PC-3 (cell line): Measurements from ENCODE around the gene MLPH. TPM values are rescaled to one million over a fixed set of nuclear protein-coding genes. Genes with fewer than 3 reads are reported as not detected.

Experiments
- ATAC-seq: fragments of 200-7000 bp; cut with Tn5 transposase; 2 replicates; pipeline ENCODE4 v1.9.1; 2020; ENCODE audit warnings: mild to moderate bottlenecking, moderate library complexity
- BruUV-seq: library from RNA; stranded (reverse); fragments of 400-500 nt; replicated peaks from 2 replicates; lab custom pipeline; 2021; lab: Mats Ljungman, UMichigan
- CTCF ChIA-PET: fragments of 300-600 bp; sonication (Branson Sonifier 250); formaldehyde crosslinking; loops from one replicate; lab custom pipeline; 2022; ENCODE audit warnings: antibody characterized with exemption; lab: Charles Lee
- POLR2A ChIA-PET: fragments of 300-600 bp; sonication (Branson Sonifier 250); formaldehyde crosslinking; loops from one replicate; lab custom pipeline; 2022; ENCODE audit warnings: antibody characterized with exemption; ENCODE audit not compliant: unreplicated experiment; lab: Charles Lee
- DNase-seq: peaks from one replicate; pipeline ENCODE4 v3.0.0-alpha.2; 2015
- H2AFZ ChIP-seq: fragments of 300-600 bp; sonication (generic); 2 replicates; pipeline ENCODE4 v1.6.0; 2016; ENCODE audit warnings: antibody characterized with exemption, low read length
- H3F3A ChIP-seq: fragments of 300-600 bp; sonication (generic); one replicate; pipeline ENCODE4 v1.6.0; 2017; ENCODE audit warnings: antibody characterized with exemption, low read length, control low read depth, mild to moderate bottlenecking; ENCODE audit not compliant: unreplicated experiment
- H3K27ac ChIP-seq: fragments of 300-600 bp; sonication (generic); 2 replicates; pipeline ENCODE4 v1.5.1; 2016; ENCODE audit warnings: mild to moderate bottlenecking, low read length
- H3K27me3 ChIP-seq: fragments of 300-600 bp; sonication (generic); 2 replicates; pipeline ENCODE4 v1.6.1; 2016; ENCODE audit warnings: low read length, mixed read lengths
- H3K36me3 ChIP-seq: fragments of 300-600 bp; sonication (generic); 2 replicates; pipeline ENCODE4 v1.6.1; 2016; ENCODE audit warnings: low read depth, mixed run types, low read length, mixed read lengths
- H3K4me1 ChIP-seq: fragments of 300-600 bp; sonication (generic); 2 replicates; pipeline ENCODE4 v1.5.1; 2016; ENCODE audit warnings: low read length; ENCODE audit not compliant: insufficient read depth
- H3K4me2 ChIP-seq: fragments of 300-600 bp; sonication (generic); 2 replicates; pipeline ENCODE4 v1.6.0; 2016; ENCODE audit warnings: low read length
- H3K4me3 ChIP-seq: fragments of 300-600 bp; sonication (generic); 2 replicates; pipeline ENCODE4 v1.5.1; 2016; ENCODE audit warnings: mild to moderate bottlenecking, low read length, mixed read lengths
- H3K79me2 ChIP-seq: fragments of 300-600 bp; sonication (generic); 2 replicates; pipeline ENCODE4 v1.6.1; 2017; ENCODE audit warnings: low read length, mixed read lengths
- H3K9ac ChIP-seq: fragments of 300-600 bp; sonication (generic); 2 replicates; pipeline ENCODE4 v1.6.0; 2016; ENCODE audit warnings: mild to moderate bottlenecking, low read length
- H3K9me2 ChIP-seq: fragments of 300-600 bp; sonication (generic); replicated peaks from 2 replicates; pipeline ENCODE4 v1.6.1; 2016; ENCODE audit warnings: mixed run types, low read length, mixed read lengths
- H3K9me3 ChIP-seq: fragments of 300-600 bp; sonication (generic); 2 replicates; pipeline ENCODE4 v1.6.1; 2016; ENCODE audit warnings: low read length, mixed read lengths
- H4K20me1 ChIP-seq: fragments of 300-600 bp; sonication (generic); 2 replicates; pipeline ENCODE4 v1.6.1; 2016; ENCODE audit warnings: low read length, mixed read lengths
- CTCF ChIP-seq: fragments of 300-600 bp; sonication (generic); conservative IDR thresholded peaks from 2 replicates; pipeline ENCODE4 v1.5.1; 2017; ENCODE audit warnings: antibody characterized with exemption, low read depth, mild to moderate bottlenecking, low read length
- EZH2 ChIP-seq: fragments of 300-600 bp; sonication (generic); IDR thresholded peaks from one replicate; pipeline ENCODE4 v1.6.1; 2017; ENCODE audit warnings: antibody characterized with exemption, mild to moderate bottlenecking, low read length; ENCODE audit not compliant: unreplicated experiment
- EZH2phosphoT487 ChIP-seq: fragments of 300-600 bp; sonication (generic); IDR thresholded peaks from 2 replicates; pipeline ENCODE4 v1.6.1; 2018; ENCODE audit warnings: mild to moderate bottlenecking, antibody characterized with exemption, low read length, borderline replicate concordance
- intact Hi-C: fragments of 100-400 bp; cut with micrococcal nuclease; formaldehyde crosslinking; loops from 2 replicates; pipeline ENCODE4 v1.9.0; 2023
- total RNA-seq: library from RNA; depleted of rRNA; stranded (reverse); fragments of >200 nt; gene quantifications from 2 replicates; pipeline ENCODE4 v1.2.3, GENCODE V29; 2014

Gene MLPH
- total RNA-seq, 1 experiment from 2014 or later: 201 TPM

GRCh38 chr2:237509905-237510304 lies 22.9 kb downstream of the MLPH start:
- Histone ChIP-seq H3F3A (peaks cover 5% of the 10 kb centered on the region), H3K79me2 (peaks cover 76% of the 10 kb centered on the region), H3K9me3 (no peaks in the 10 kb centered on the region), H3K27ac (peak overlapping the region; percentile 49), H3K4me3 (no peak overlapping the region), H4K20me1 (no peaks in the 10 kb centered on the region), H2AFZ (no peak overlapping the region), H3K9ac (no peak overlapping the region), H3K27me3 (no peaks in the 10 kb centered on the region), H3K36me3 (peaks cover 83% of the 10 kb centered on the region), H3K4me1 (no peaks in the 10 kb centered on the region), H3K9me2 (no peaks in the 10 kb centered on the region), H3K4me2 (no peak overlapping the region)
- CTCF ChIA-PET: no interaction called here
- intact Hi-C loops: loop anchor here (5.0 kb wide), 2 partner anchors 33 to 62 kb away; no protein-coding TSS in a partner anchor
- no peak for TF ChIP-seq EZH2phosphoT487
- TF ChIP-seq CTCF: no peak
- TF ChIP-seq EZH2: no peak
- ATAC-seq (no peak), DNase-seq (no peak)
- POLR2A ChIA-PET: no interaction called here
- no TSS peak for BruUV-seq

GRCh38 chr2:237510502-237511217 lies 23.6 kb downstream of the MLPH start:
- H3K27ac ChIP-seq: peak overlapping the region; percentile 49; the same call in 1 of the 2 replicates
- intact Hi-C loops: loop anchor here (5.0 kb wide), 2 partner anchors 33 to 62 kb away; no protein-coding TSS in a partner anchor
- H3K79me2 ChIP-seq: peaks cover 76% of the 10 kb centered on the region
- ChIA-PET CTCF (no interaction called here), POLR2A (no interaction called here)
- H2AFZ ChIP-seq: no peak overlapping the region
- H3F3A ChIP-seq: peaks cover 5% of the 10 kb centered on the region
- H3K4me1 ChIP-seq: no peaks in the 10 kb centered on the region
- no peaks in the 10 kb centered on the region for H4K20me1 ChIP-seq
- TF ChIP-seq EZH2 (no peak), CTCF (no peak), EZH2phosphoT487 (no peak)
- BruUV-seq: no TSS peak
- no peaks in the 10 kb centered on the region for H3K9me3 ChIP-seq
- no peak overlapping the region for H3K9ac ChIP-seq
- H3K4me3 ChIP-seq: no peak overlapping the region
- no peaks in the 10 kb centered on the region for H3K9me2 ChIP-seq
- no peak for ATAC-seq
- H3K4me2 ChIP-seq: no peak overlapping the region
- no peaks in the 10 kb centered on the region for H3K27me3 ChIP-seq
- no peak for DNase-seq
- H3K36me3 ChIP-seq: peaks cover 84% of the 10 kb centered on the region

GRCh38 chr2:237511433-237511832 lies 24.4 kb downstream of the MLPH start:
- Histone ChIP-seq H3K9me3 (no peaks in the 10 kb centered on the region), H4K20me1 (no peaks in the 10 kb centered on the region), H3K4me3 (no peak overlapping the region), H3K79me2 (peaks cover 68% of the 10 kb centered on the region), H2AFZ (no peak overlapping the region), H3K4me1 (no peaks in the 10 kb centered on the region), H3K27ac (peak overlapping the region; percentile 49), H3K9me2 (no peaks in the 10 kb centered on the region; the same call in 1 of the 2 replicates), H3K9ac (no peak overlapping the region), H3K27me3 (no peaks in the 10 kb centered on the region), H3K4me2 (no peak overlapping the region), H3F3A (peaks cover 5% of the 10 kb centered on the region), H3K36me3 (peaks cover 91% of the 10 kb centered on the region)
- ATAC-seq: no peak
- intact Hi-C loops: loop anchor here (5.0 kb wide), 2 partner anchors 34 to 61 kb away; no protein-coding TSS in a partner anchor
- CTCF ChIA-PET: no interaction called here
- POLR2A ChIA-PET: no interaction called here
- TF ChIP-seq CTCF (no peak), EZH2phosphoT487 (no peak), EZH2 (no peak)
- BruUV-seq: no TSS peak
- DNase-seq: no peak
